ENCODE data around the gene CLEC10A. TPM values are rescaled to one million over a fixed set of nuclear protein-coding genes. Genes with fewer than 3 reads are reported as not detected.

Gene CLEC10A, protein sequence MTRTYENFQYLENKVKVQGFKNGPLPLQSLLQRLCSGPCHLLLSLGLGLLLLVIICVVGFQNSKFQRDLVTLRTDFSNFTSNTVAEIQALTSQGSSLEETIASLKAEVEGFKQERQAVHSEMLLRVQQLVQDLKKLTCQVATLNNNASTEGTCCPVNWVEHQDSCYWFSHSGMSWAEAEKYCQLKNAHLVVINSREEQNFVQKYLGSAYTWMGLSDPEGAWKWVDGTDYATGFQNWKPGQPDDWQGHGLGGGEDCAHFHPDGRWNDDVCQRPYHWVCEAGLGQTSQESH
- total RNA-seq = not detected in 2 replicates

DNA sequence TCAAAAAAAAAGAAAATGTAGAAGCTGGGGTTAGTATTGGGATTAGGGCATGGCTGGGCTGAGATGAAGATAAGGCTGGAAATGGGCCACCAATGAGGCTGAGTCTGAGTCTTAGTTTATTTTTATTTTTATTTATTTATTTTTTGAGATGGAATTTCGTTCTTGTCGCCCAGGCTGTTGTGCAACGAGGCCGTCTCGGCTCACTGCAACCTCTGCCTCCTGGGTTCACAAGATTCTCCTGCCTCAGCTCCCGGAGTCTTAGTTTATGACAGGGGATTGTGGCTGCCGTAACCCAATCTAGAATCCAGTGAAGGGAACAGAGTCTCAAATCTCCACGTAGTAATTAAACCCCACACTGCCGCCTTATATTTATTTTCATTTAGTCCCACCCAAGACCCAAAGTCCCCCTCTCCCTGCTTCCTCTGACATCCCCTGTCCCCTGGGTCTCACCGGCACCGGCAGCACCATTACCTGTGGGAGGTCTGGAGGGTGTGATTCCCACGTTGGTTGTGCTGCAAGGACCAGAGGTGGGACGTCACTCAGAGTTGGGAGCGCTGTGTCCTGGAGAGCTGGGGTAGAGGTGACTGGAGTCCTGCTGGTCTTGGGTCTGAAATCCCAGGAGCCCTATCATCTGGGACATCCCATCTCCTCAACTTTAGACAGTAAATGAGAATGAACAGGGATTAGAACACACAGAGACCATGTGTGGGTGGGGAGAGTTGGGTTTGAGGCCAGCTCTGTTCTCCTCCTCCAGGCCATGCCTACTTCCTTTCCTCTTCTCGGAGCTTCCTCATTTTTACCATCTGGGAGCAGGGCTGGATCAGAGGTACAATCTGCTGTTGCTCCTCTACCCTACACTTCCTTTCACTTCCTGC lies at the start of gene CLEC10A:
Gene CLEC10A (minus strand): TSS at position 671 of the 875 bp plus-strand sequence. CDS start 1,439 bp downstream, outside the sequence.

DNA sequence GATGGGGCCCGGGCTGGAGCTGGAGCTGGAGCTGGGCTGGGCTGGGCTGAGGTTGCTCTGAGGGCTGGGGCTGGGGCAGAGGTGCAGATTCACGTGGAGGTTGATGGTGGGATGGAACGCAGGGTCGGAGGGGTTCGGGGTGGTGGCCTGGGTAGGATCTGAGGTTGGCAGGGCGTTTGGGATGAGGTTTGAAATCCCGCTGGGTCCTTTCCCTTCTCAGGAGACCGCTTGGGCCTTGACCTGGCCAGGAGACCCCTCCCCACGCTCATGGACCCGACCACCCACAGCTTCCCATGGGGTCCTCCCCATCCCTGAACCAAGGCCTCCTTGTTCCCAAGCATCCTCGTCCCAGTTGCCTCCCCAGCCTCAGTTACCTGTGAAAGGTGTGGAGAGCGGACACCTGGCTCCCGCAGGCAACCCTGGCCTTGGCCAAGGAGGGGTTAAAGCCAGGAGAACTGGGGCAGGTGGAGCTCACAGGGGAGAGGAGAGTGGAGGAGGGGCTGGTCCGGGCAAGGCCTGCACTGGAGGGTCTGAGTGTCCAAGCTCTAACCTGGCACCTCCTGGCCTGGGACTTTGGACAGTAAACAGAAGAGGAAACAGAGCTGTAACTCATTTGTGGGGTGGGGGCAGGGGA lies 34.3 kb upstream of the CLEC10A start, which contains the start of gene ASGR2:
Gene ASGR2 (minus strand): TSS at position 582 of the 634 bp plus-strand sequence. CDS start 582 bp downstream, outside the sequence.

DNA sequence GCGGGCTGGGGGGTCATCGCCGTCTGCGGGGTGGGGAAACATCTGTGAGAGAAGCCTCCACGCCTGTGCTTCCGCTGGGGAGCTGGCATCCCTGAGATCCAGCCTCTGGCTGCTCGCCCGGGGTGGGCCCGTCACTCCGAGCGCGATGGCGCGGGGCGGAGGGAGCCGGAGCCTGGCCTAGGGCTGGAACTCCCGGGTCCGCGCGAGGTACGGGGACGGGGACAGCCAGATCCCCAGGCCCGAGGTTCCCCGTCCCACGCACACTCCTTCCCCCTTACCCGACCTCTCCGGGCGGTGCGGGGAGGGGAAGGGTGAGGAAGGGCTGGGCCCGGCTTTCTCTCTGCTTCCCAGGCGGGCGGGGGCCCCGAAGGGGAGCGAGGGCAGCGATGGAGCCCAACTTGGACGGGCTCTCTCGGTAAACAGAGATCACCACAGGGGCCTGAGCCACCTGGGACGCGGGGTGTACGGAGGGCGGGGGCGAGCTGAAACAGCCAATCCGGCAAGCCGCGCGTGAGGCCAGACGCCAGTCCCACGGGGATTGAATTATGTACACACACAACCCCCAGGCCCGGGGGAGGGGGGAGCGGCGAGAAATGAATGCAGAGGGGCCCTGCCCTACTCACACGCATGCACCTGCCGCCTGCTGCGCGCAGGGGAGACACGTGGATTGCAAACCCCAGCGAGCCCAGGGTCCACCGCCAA lies 36.4 kb downstream of the CLEC10A start, which contains the start of gene SLC16A11:
Gene SLC16A11 (minus strand): TSS at position 596 of the 702 bp plus-strand sequence. CDS start 579 bp downstream, at position 17.

DNA sequence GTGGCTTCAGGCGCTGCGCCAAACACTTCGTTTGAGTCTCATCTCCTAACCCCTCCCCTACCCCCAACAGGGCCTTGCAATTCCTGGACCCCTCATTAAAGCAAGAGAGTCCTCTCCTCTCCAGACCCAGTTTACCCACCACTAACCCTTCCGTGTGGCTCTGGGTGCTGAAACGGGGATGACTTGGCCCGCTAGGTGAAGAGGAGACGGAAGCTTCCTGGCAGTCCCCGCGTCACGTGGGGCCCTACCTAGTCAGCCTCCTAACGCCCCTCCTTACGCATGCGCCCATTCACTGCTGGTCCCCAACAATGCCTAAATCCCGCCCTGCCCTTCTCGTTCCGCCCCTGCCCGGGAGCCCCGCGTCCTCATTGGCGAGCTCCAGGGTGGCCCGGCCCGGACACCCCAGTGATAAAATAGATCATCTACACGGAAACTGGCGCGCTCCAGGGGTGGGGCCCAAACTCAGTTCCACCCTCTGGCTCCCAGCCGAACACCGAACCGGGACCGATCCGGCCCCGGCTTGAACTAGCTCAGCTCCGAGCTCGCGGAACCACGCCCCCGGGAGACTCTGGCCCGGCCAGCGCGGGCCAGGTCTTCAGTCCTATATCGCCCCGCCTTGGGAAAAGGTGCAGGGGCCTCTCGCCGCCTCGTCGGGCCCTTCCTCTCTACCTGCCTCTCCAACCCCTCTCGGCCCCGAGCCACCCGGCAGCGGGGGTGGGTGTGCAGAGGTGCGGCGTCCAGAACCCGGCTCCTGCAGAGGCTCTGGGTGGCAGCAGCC lies 44.3 kb downstream of the CLEC10A start, which contains the start of gene SLC16A13:
Gene SLC16A13 (plus strand): TSS at position 425 of the 778 bp plus-strand sequence. CDS start 368 bp downstream, outside the sequence.

Small RNA genes lying within 50 kb of the gene (small RNA-seq; reads per million reads assigned to genes)
- 0.49 reads per million for gene AC120057.1

Other genes with a start within 250 kb of the CLEC10A start
- not detected in 2 replicates for gene TEKT1, start 248.5 kb downstream of the CLEC10A start, total RNA-seq
- not detected in 2 replicates for gene ALOX12, start 84.2 kb downstream of the CLEC10A start, total RNA-seq
- gene RNASEK, start 67.6 kb downstream of the CLEC10A start, total RNA-seq = 43.6 and 68.1 TPM in 2 replicates
- 86.7 and 109 TPM in 2 replicates for gene BCL6B, start 57.2 kb downstream of the CLEC10A start, total RNA-seq
- 2.5 and 3.0 TPM in 2 replicates for gene SLC16A13, start 44.2 kb downstream of the CLEC10A start, total RNA-seq
- 0.36 and 0.66 TPM in 2 replicates for gene SLC16A11, start 36.2 kb downstream of the CLEC10A start, total RNA-seq
- gene ASGR2, start 34.6 kb upstream of the CLEC10A start, total RNA-seq = not detected in 2 replicates
- 5.8 and 9.7 TPM in 2 replicates for gene ASGR1, start 99.1 kb upstream of the CLEC10A start, total RNA-seq
- gene DLG4, start 139.6 kb upstream of the CLEC10A start, total RNA-seq = 13.2 and 14.8 TPM in 2 replicates
- gene ACADVL, start 139.7 kb upstream of the CLEC10A start, total RNA-seq = 164 and 181 TPM in 2 replicates
- gene DVL2, start 154.3 kb upstream of the CLEC10A start, total RNA-seq = 39.8 and 51.8 TPM in 2 replicates
- 38.1 and 38.3 TPM in 2 replicates for gene PHF23, start 159.2 kb upstream of the CLEC10A start, total RNA-seq
- 206 and 343 TPM in 2 replicates for gene GABARAP, start 162.2 kb upstream of the CLEC10A start, total RNA-seq
- gene CTDNEP1, start 171.5 kb upstream of the CLEC10A start, total RNA-seq = 33.8 and 45.2 TPM in 2 replicates
- gene ELP5, start 172.0 kb upstream of the CLEC10A start, total RNA-seq = 32.0 and 36.4 TPM in 2 replicates
- 19.0 and 22.7 TPM in 2 replicates for gene CLDN7, start 182.2 kb upstream of the CLEC10A start, total RNA-seq
- under 0.01 and 0.14 TPM in 2 replicates for gene SLC2A4, start 201.5 kb upstream of the CLEC10A start, total RNA-seq
- 0.13 and 0.14 TPM in 2 replicates for gene YBX2, start 214.4 kb upstream of the CLEC10A start, total RNA-seq
- gene EIF5A, start 227.4 kb upstream of the CLEC10A start, total RNA-seq = 863 and 945 TPM in 2 replicates
- gene GPS2, start 235.1 kb upstream of the CLEC10A start, total RNA-seq = 44.3 and 44.5 TPM in 2 replicates
- gene NEURL4, start 249.1 kb upstream of the CLEC10A start, total RNA-seq = 17.3 and 23.5 TPM in 2 replicates